HepG2 (cell line): ENCODE data around the gene LBR. TPM values are rescaled to one million over a fixed set of nuclear protein-coding genes. Genes with fewer than 3 reads are reported as not detected.

Experiments
- ATAC-seq: fragments of 200-7000 bp; cut with Tn5 transposase; 3 replicates; pipeline ENCODE4 v1.9.1; 2020; ENCODE audit warnings: mild to moderate bottlenecking, moderate library complexity
- BruUV-seq: library from RNA; stranded (reverse); fragments of 400-500 nt; replicated peaks from 2 replicates; lab custom pipeline; 2021; lab: Mats Ljungman, UMichigan
- CTCF ChIA-PET: fragments of 300-600 bp; formaldehyde crosslinking; extraction: SDS; loops from one replicate; lab custom pipeline; 2021; ENCODE audit warnings: low total read pairs, inconsistent platforms, low intra/inter-chr PET ratio; lab: Yijun Ruan, JAX
- POLR2A ChIA-PET: fragments of 350-600 bp; sonication (Branson Sonifier 250); formaldehyde crosslinking; loops from one replicate; lab custom pipeline; 2020; ENCODE audit warnings: antibody characterized with exemption, inconsistent platforms; lab: Yijun Ruan, JAX
- DNase-seq: peaks from one replicate; pipeline ENCODE4 v3.0.0-alpha.2; 2015; ENCODE audit warnings: low spot score
- FAIRE-seq: peaks from 3 replicates; lab custom pipeline; 2011; peaks lifted over from hg19 to GRCh38; lab: Jason Lieb, UNC
- H2AFZ ChIP-seq: one replicate; pipeline ENCODE4 v1.6.1; 2011; ENCODE audit warnings: low read length, inconsistent platforms
- H3K27ac ChIP-seq: fragments of 300-600 bp; 3 replicates; pipeline ENCODE4 v1.8.0; 2011; ENCODE audit warnings: mixed run types, mild to moderate bottlenecking, mixed read lengths, low read length, inconsistent platforms; ENCODE audit not compliant: insufficient read depth; ENCODE audit errors: extremely low read length
- H3K27me3 ChIP-seq, 2 experiments: fragments of 200-600 bp in 1 of 2; 2 replicates in 1 of 2; 3 replicates in 1 of 2; pipeline versions ENCODE4 v1.6.0 to v1.8.0; 2011; ENCODE audit warnings: low read length in 2 of 2, mild to moderate bottlenecking in 2 of 2, moderate library complexity in 2 of 2, inconsistent platforms in 1 of 2; ENCODE audit not compliant: insufficient read depth in 2 of 2, control insufficient read depth in 1 of 2
- H3K36me3 ChIP-seq, 2 experiments: fragments of 200-600 bp in 1 of 2; replicated peaks in 1 of 2; 2 replicates in 1 of 2; 3 replicates in 1 of 2; pipeline versions ENCODE4 v1.5.1 to v1.8.0; 2011; ENCODE audit warnings: low read length in 2 of 2, inconsistent platforms in 1 of 2; ENCODE audit not compliant: insufficient read depth in 2 of 2, control insufficient read depth in 1 of 2
- H3K4me1 ChIP-seq: 2 replicates; pipeline ENCODE4 v1.5.1; 2012; ENCODE audit warnings: low read length, inconsistent platforms; ENCODE audit not compliant: insufficient read depth
- H3K4me2 ChIP-seq: 2 replicates; pipeline ENCODE4 v1.6.0; 2011; ENCODE audit warnings: low read depth, low read length, inconsistent platforms
- H3K4me3 ChIP-seq, 3 experiments: fragments of 200-600 bp in 1 of 3; sonication (generic), shearing (Covaris generic) in 1 of 3; replicated peaks in 1 of 3; 2 replicates each; pipeline ENCODE4 v1.5.1; 2011 to 2016; ENCODE audit warnings: low read length in 3 of 3, inconsistent platforms in 2 of 3, low read depth in 2 of 3, mild to moderate bottlenecking in 2 of 3, control low read depth in 1 of 3, mixed read lengths in 1 of 3; ENCODE audit not compliant: insufficient read depth in 1 of 3
- H3K79me2 ChIP-seq: one replicate; pipeline ENCODE4 v1.6.1; 2011; ENCODE audit warnings: low read length, inconsistent platforms; ENCODE audit not compliant: insufficient read depth
- H3K9ac ChIP-seq: 2 replicates; pipeline ENCODE4 v1.6.0; 2011; ENCODE audit warnings: mild to moderate bottlenecking, low read depth, low read length, inconsistent platforms; ENCODE audit not compliant: insufficient read depth
- H3K9me3 ChIP-seq: 2 replicates; pipeline ENCODE4 v1.5.1; 2012; ENCODE audit warnings: mild to moderate bottlenecking, low read length
- H4K20me1 ChIP-seq: 2 replicates; pipeline ENCODE4 v1.6.0; 2011; ENCODE audit warnings: inconsistent platforms, mild to moderate bottlenecking, low read length, moderate library complexity; ENCODE audit not compliant: insufficient read depth
- CCAR2 ChIP-seq: fragments of 200-400 bp; formaldehyde crosslinking; optimal IDR thresholded peaks from 2 replicates; pipeline ENCODE3; 2018; ENCODE audit warnings: low read depth, mild to moderate bottlenecking, low read length, moderate library complexity
- FOSL1 ChIP-seq: sonication (generic); formaldehyde crosslinking; IDR thresholded peaks from 2 replicates; pipeline ENCODE4 v1.9.0; 2021; ENCODE audit warnings: missing genetic modification reagents, borderline replicate concordance
- HIVEP1 ChIP-seq: sonication (generic); formaldehyde crosslinking; IDR thresholded peaks from 2 replicates; pipeline ENCODE4 v1.4.0; 2020; ENCODE audit warnings: mild to moderate bottlenecking, missing genetic modification reagents
- HNF4A ChIP-seq: sonication (generic); formaldehyde crosslinking; IDR thresholded peaks from 2 replicates; pipeline ENCODE4 v1.4.0; 2020; ENCODE audit warnings: missing genetic modification reagents
- HOXA3 ChIP-seq: sonication (generic); formaldehyde crosslinking; IDR thresholded peaks from 2 replicates; pipeline ENCODE4 v1.5.0; 2020; ENCODE audit warnings: missing genetic modification reagents
- KLF6 ChIP-seq: IDR thresholded peaks from 2 replicates; pipeline ENCODE4 v1.8.0; 2016; ENCODE audit warnings: missing biosample characterization, missing genetic modification reagents
- MAFF ChIP-seq: IDR thresholded peaks from 2 replicates; pipeline ENCODE4 v1.6.1; 2011; ENCODE audit warnings: low read depth, low read length, improper control_type of control experiment
- MEF2D ChIP-seq: sonication (generic); formaldehyde crosslinking; IDR thresholded peaks from 2 replicates; pipeline ENCODE4 v1.5.1; 2020; ENCODE audit warnings: mild to moderate bottlenecking, missing genetic modification reagents
- NR3C1 ChIP-seq: sonication (generic); formaldehyde crosslinking; IDR thresholded peaks from 2 replicates; pipeline ENCODE4 v1.4.0; 2020; ENCODE audit warnings: missing genetic modification reagents
- POLR2A ChIP-seq, 2 experiments: IDR thresholded peaks; 2 replicates each; pipeline ENCODE4 v1.6.1; 2011; ENCODE audit warnings: low read depth in 2 of 2, low read length in 2 of 2, mild to moderate bottlenecking in 1 of 2, moderate library complexity in 1 of 2; ENCODE audit not compliant: insufficient read depth in 1 of 2
- TBP ChIP-seq: sonication (generic); formaldehyde crosslinking; IDR thresholded peaks from 2 replicates; pipeline ENCODE4 v1.5.0; 2020; ENCODE audit warnings: missing genetic modification reagents
- ZFP41 ChIP-seq: sonication (generic); formaldehyde crosslinking; IDR thresholded peaks from 2 replicates; pipeline ENCODE4 v1.4.0; 2020; ENCODE audit warnings: mild to moderate bottlenecking, missing genetic modification reagents, borderline replicate concordance
- ZMYM3 ChIP-seq: sonication (generic); formaldehyde crosslinking; IDR thresholded peaks from 2 replicates; pipeline ENCODE4 v1.5.1; 2020; ENCODE audit warnings: mild to moderate bottlenecking, missing genetic modification reagents
- ZNF138 ChIP-seq: sonication (generic); formaldehyde crosslinking; IDR thresholded peaks from 2 replicates; pipeline ENCODE4 v1.5.0; 2020; ENCODE audit warnings: mild to moderate bottlenecking, low read depth, missing genetic modification reagents
- ZNF253 ChIP-seq: sonication (generic); formaldehyde crosslinking; IDR thresholded peaks from 2 replicates; pipeline ENCODE4 v1.8.0; 2022; ENCODE audit warnings: mild to moderate bottlenecking, missing genetic modification reagents, borderline replicate concordance
- ZNF674 ChIP-seq: sonication (generic); formaldehyde crosslinking; IDR thresholded peaks from 2 replicates; pipeline ENCODE4 v1.5.0; 2020; ENCODE audit warnings: low read depth, mild to moderate bottlenecking, missing genetic modification reagents
- in situ Hi-C: cut with HindIII; loops from 2 replicates; pipeline ENCODE4 v1.10.0; 2017; ENCODE audit warnings: low pct_unique_long_range_greater_than_20kb; ENCODE audit not compliant: extremely low pct_ligation_motif_present
- intact Hi-C: fragments of 100-400 bp; cut with micrococcal nuclease; formaldehyde crosslinking; loops from one replicate; pipeline ENCODE4 v1.10.0; 2022; ENCODE audit not compliant: unreplicated experiment
- polyA plus RNA-seq, 8 experiments: library from polyadenylated mRNA; depleted of rRNA in 3 of 8; stranded (reverse) in 7 of 8; unstranded in 1 of 8; fragments of >200 nt; fragmentation: Illumina TruSeq in 4 of 8; extraction: Trizol in 4 of 8; gene quantifications; 2 replicates each; pipeline versions ENCODE4 v1.2.1 to v1.2.3, GENCODE V29; 2011 to 2016; ENCODE audit warnings: low read depth in 4 of 8, missing spikeins in 1 of 8, mixed read lengths in 1 of 8; ENCODE audit not compliant: insufficient read depth in 1 of 8
- total RNA-seq, 5 experiments: library from RNA; depleted of rRNA; stranded (reverse); fragments of >200 nt; fragmentation: Illumina TruSeq; extraction: Trizol; gene quantifications; 2 replicates each; pipeline ENCODE4 v1.2.3, GENCODE V29; 2016; ENCODE audit warnings: low read depth in 1 of 5
- TF ChIP-seq, protein P1 (sequence below): sonication (generic); formaldehyde crosslinking; IDR thresholded peaks from 2 replicates; pipeline ENCODE4 v1.4.0; 2020; ENCODE audit warnings: missing genetic modification reagents
- TF ChIP-seq, protein P2 (sequence below): sonication (generic); formaldehyde crosslinking; IDR thresholded peaks from 2 replicates; pipeline ENCODE4 v1.4.0; 2020; ENCODE audit warnings: missing genetic modification reagents, borderline replicate concordance

Gene LBR
- total and polyA plus RNA-seq, 2 of the 13 experiments (the other 11 are each of a cell fraction or from before 2014, with no cell fraction given), result 38.9 to 76.7 TPM

DNA sequence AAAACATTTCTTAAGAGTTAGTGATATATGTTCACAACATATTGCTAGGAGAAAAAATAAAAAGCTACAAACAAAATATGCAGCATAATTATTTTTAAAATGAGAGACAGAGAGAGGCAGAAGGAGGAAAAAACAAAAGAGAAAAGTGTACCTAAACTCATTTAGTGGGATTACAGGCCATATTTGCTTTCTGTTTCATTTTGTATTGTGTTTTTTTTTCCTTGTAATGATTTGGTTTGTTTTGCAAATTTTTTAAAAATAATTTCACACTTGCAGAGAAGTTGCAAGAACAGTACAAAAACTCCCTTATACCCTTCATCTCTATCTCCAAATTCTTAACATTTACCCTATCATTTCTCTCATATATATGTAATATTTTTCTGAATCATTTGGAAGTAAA is 65.0 kb downstream of the LBR start:
- H3K4me1 ChIP-seq, result no peaks in the 10 kb centered on the region
- no peaks in the 10 kb centered on the region for H4K20me1 ChIP-seq
- intact Hi-C loops, result no loop called here
- FAIRE-seq (no peak), DNase-seq (no peak), ATAC-seq (no peak)
- ChIA-PET CTCF (no interaction called here), POLR2A (no interaction called here)
- H3K79me2 ChIP-seq, result no peaks in the 10 kb centered on the region
- H3K4me3 ChIP-seq, result no peak overlapping the region
- no peaks in the 10 kb centered on the region; a peak in 1 of 5 replicates for H3K27me3 ChIP-seq
- no peak overlapping the region for H3K9ac ChIP-seq
- H3K36me3 ChIP-seq, result no peaks in the 10 kb centered on the region
- no peaks in the 10 kb centered on the region for H3K9me3 ChIP-seq
- no peak overlapping the region for H3K4me2 ChIP-seq
- in situ Hi-C loops, result no loop called here
- BruUV-seq, result no TSS peak
- no peak overlapping the region for H2AFZ ChIP-seq
- no peak overlapping the region for H3K27ac ChIP-seq
- no peak for TF ChIP-seq HOXA3 (CRISPR knock-in tag)
- TF ChIP-seq MAFF, result no peak
- no peak for TF ChIP-seq ZMYM3 (CRISPR knock-in tag)
- TF ChIP-seq ZNF138 (CRISPR knock-in tag), result no peak
- TF ChIP-seq KLF6, result no peak
- no peak for TF ChIP-seq HNF4A (CRISPR knock-in tag)
- no peak for TF ChIP-seq CCAR2
- TF ChIP-seq POLR2A (IDR thresholded peaks at IDR 0.05; ENCODE audit: insufficient read depth in 1 of 2, low read depth in 2 of 2, low read length in 2 of 2), result no peak
- no peak for TF ChIP-seq NR3C1
- no peak for TF ChIP-seq ZNF674
- TF ChIP-seq ZNF253, result no peak
- TF ChIP-seq FOSL1 (CRISPR knock-in tag), result no peak
- no peak for TF ChIP-seq MEF2D (CRISPR knock-in tag)
- TF ChIP-seq, protein P1, sequence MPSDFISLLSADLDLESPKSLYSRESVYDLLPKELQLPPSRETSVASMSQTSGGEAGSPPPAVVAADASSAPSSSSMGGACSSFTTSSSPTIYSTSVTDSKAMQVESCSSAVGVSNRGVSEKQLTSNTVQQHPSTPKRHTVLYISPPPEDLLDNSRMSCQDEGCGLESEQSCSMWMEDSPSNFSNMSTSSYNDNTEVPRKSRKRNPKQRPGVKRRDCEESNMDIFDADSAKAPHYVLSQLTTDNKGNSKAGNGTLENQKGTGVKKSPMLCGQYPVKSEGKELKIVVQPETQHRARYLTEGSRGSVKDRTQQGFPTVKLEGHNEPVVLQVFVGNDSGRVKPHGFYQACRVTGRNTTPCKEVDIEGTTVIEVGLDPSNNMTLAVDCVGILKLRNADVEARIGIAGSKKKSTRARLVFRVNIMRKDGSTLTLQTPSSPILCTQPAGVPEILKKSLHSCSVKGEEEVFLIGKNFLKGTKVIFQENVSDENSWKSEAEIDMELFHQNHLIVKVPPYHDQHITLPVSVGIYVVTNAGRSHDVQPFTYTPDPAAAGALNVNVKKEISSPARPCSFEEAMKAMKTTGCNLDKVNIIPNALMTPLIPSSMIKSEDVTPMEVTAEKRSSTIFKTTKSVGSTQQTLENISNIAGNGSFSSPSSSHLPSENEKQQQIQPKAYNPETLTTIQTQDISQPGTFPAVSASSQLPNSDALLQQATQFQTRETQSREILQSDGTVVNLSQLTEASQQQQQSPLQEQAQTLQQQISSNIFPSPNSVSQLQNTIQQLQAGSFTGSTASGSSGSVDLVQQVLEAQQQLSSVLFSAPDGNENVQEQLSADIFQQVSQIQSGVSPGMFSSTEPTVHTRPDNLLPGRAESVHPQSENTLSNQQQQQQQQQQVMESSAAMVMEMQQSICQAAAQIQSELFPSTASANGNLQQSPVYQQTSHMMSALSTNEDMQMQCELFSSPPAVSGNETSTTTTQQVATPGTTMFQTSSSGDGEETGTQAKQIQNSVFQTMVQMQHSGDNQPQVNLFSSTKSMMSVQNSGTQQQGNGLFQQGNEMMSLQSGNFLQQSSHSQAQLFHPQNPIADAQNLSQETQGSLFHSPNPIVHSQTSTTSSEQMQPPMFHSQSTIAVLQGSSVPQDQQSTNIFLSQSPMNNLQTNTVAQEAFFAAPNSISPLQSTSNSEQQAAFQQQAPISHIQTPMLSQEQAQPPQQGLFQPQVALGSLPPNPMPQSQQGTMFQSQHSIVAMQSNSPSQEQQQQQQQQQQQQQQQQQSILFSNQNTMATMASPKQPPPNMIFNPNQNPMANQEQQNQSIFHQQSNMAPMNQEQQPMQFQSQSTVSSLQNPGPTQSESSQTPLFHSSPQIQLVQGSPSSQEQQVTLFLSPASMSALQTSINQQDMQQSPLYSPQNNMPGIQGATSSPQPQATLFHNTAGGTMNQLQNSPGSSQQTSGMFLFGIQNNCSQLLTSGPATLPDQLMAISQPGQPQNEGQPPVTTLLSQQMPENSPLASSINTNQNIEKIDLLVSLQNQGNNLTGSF, result no peak
- TF ChIP-seq ZFP41 (CRISPR knock-in tag), result no peak
- no peak for TF ChIP-seq HIVEP1 (CRISPR knock-in tag)
- TF ChIP-seq, protein P2, sequence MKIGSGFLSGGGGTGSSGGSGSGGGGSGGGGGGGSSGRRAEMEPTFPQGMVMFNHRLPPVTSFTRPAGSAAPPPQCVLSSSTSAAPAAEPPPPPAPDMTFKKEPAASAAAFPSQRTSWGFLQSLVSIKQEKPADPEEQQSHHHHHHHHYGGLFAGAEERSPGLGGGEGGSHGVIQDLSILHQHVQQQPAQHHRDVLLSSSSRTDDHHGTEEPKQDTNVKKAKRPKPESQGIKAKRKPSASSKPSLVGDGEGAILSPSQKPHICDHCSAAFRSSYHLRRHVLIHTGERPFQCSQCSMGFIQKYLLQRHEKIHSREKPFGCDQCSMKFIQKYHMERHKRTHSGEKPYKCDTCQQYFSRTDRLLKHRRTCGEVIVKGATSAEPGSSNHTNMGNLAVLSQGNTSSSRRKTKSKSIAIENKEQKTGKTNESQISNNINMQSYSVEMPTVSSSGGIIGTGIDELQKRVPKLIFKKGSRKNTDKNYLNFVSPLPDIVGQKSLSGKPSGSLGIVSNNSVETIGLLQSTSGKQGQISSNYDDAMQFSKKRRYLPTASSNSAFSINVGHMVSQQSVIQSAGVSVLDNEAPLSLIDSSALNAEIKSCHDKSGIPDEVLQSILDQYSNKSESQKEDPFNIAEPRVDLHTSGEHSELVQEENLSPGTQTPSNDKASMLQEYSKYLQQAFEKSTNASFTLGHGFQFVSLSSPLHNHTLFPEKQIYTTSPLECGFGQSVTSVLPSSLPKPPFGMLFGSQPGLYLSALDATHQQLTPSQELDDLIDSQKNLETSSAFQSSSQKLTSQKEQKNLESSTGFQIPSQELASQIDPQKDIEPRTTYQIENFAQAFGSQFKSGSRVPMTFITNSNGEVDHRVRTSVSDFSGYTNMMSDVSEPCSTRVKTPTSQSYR (CRISPR knock-in tag), result no peak
- no peak for TF ChIP-seq TBP (CRISPR knock-in tag)
